HEK293 (cell line): ENCODE data around the gene ZNF646.

Experiments used
- BCL11A ChIP-seq: fragments of 450-650 bp; formaldehyde crosslinking; IDR thresholded peaks from 2 replicates; pipeline ENCODE4 v1.5.1; 2016; ENCODE audit warnings: low read depth, missing biosample characterization, missing genetic modification characterization
- ELK4 ChIP-seq: IDR thresholded peaks from 2 replicates; pipeline ENCODE4 v1.6.1; 2011; ENCODE audit warnings: mild to moderate bottlenecking, low read depth, low read length, borderline replicate concordance
- KLF1 ChIP-seq: fragments of 450-650 bp; formaldehyde crosslinking; IDR thresholded peaks from 2 replicates; pipeline ENCODE4 v1.5.1; 2016; ENCODE audit warnings: missing biosample characterization, missing genetic modification characterization
- KLF17 ChIP-seq: fragments of 450-650 bp; formaldehyde crosslinking; IDR thresholded peaks from 2 replicates; pipeline ENCODE4 v1.5.1; 2016; ENCODE audit warnings: missing biosample characterization, missing genetic modification characterization
- PRDM4 ChIP-seq: fragments of 450-650 bp; formaldehyde crosslinking; IDR thresholded peaks from 2 replicates; pipeline ENCODE4 v1.5.1; 2017; ENCODE audit warnings: missing biosample characterization, missing genetic modification characterization
- SP7 ChIP-seq: fragments of 450-650 bp; formaldehyde crosslinking; IDR thresholded peaks from 2 replicates; pipeline ENCODE4 v1.5.1; 2016; ENCODE audit warnings: missing biosample characterization, missing genetic modification characterization
- ZBTB10 ChIP-seq: fragments of 450-650 bp; formaldehyde crosslinking; IDR thresholded peaks from 2 replicates; pipeline ENCODE4 v1.5.1; 2016; ENCODE audit warnings: missing biosample characterization, missing genetic modification characterization
- ZBTB17 ChIP-seq: fragments of 450-650 bp; formaldehyde crosslinking; IDR thresholded peaks from 2 replicates; pipeline ENCODE4 v1.5.1; 2016; ENCODE audit warnings: missing biosample characterization, missing genetic modification characterization
- ZBTB20 ChIP-seq: fragments of 450-650 bp; formaldehyde crosslinking; IDR thresholded peaks from 2 replicates; pipeline ENCODE4 v1.5.1; 2016; ENCODE audit warnings: missing biosample characterization, missing genetic modification characterization
- ZBTB7A ChIP-seq: fragments of 450-650 bp; formaldehyde crosslinking; IDR thresholded peaks from 2 replicates; pipeline ENCODE4 v1.5.1; 2016; ENCODE audit warnings: low read depth, missing biosample characterization, missing genetic modification characterization
- ZEB2 ChIP-seq: fragments of 450-650 bp; formaldehyde crosslinking; IDR thresholded peaks from 2 replicates; pipeline ENCODE4 v1.5.1; 2016; ENCODE audit warnings: missing biosample characterization, missing genetic modification characterization
- ZFHX2 ChIP-seq: fragments of 450-650 bp; formaldehyde crosslinking; conservative IDR thresholded peaks from 2 replicates; pipeline ENCODE4 v1.5.1; 2016; ENCODE audit warnings: missing biosample characterization, missing genetic modification characterization
- ZFP37 ChIP-seq: fragments of 450-650 bp; formaldehyde crosslinking; IDR thresholded peaks from 2 replicates; pipeline ENCODE4 v1.5.1; 2016; ENCODE audit warnings: missing biosample characterization, missing genetic modification characterization
- ZFP69B ChIP-seq: fragments of 450-650 bp; formaldehyde crosslinking; IDR thresholded peaks from 2 replicates; pipeline ENCODE4 v1.5.1; 2016; ENCODE audit warnings: missing biosample characterization, missing genetic modification characterization
- ZNF140 ChIP-seq: fragments of 450-650 bp; formaldehyde crosslinking; IDR thresholded peaks from 2 replicates; pipeline ENCODE4 v1.5.1; 2016; ENCODE audit warnings: missing biosample characterization, missing genetic modification characterization
- ZNF146 ChIP-seq: fragments of 450-650 bp; formaldehyde crosslinking; IDR thresholded peaks from 2 replicates; pipeline ENCODE4 v1.5.1; 2016; ENCODE audit warnings: missing biosample characterization, missing genetic modification characterization
- ZNF148 ChIP-seq: fragments of 450-650 bp; formaldehyde crosslinking; IDR thresholded peaks from 2 replicates; pipeline ENCODE4 v1.5.0; 2017; ENCODE audit warnings: missing biosample characterization, missing genetic modification characterization, borderline replicate concordance
- ZNF311 ChIP-seq: fragments of 450-650 bp; formaldehyde crosslinking; IDR thresholded peaks from 2 replicates; pipeline ENCODE4 v1.5.1; 2017; ENCODE audit warnings: missing biosample characterization, missing genetic modification characterization, borderline replicate concordance
- ZNF354C ChIP-seq: fragments of 450-650 bp; formaldehyde crosslinking; IDR thresholded peaks from 2 replicates; pipeline ENCODE4 v1.5.1; 2016; ENCODE audit warnings: missing biosample characterization, missing genetic modification characterization, low read depth, borderline replicate concordance
- ZNF394 ChIP-seq: fragments of 450-650 bp; formaldehyde crosslinking; IDR thresholded peaks from 2 replicates; pipeline ENCODE4 v1.5.1; 2016; ENCODE audit warnings: missing biosample characterization, missing genetic modification characterization, mild to moderate bottlenecking, moderate library complexity, borderline replicate concordance
- ZNF426 ChIP-seq: fragments of 450-650 bp; formaldehyde crosslinking; IDR thresholded peaks from 2 replicates; pipeline ENCODE4 v1.5.1; 2017; ENCODE audit warnings: missing biosample characterization, missing genetic modification characterization, mild to moderate bottlenecking, inconsistent platforms, moderate library complexity
- ZNF544 ChIP-seq: fragments of 450-650 bp; formaldehyde crosslinking; IDR thresholded peaks from 2 replicates; pipeline ENCODE4 v1.5.0; 2017; ENCODE audit warnings: missing biosample characterization, missing genetic modification characterization
- ZNF560 ChIP-seq: fragments of 450-650 bp; formaldehyde crosslinking; IDR thresholded peaks from 2 replicates; pipeline ENCODE4 v1.5.1; 2017; ENCODE audit warnings: missing biosample characterization, missing genetic modification characterization, borderline replicate concordance
- ZNF600 ChIP-seq: fragments of 450-650 bp; formaldehyde crosslinking; IDR thresholded peaks from 2 replicates; pipeline ENCODE4 v1.5.1; 2016; ENCODE audit warnings: missing biosample characterization, missing genetic modification characterization
- ZNF610 ChIP-seq: fragments of 450-650 bp; formaldehyde crosslinking; IDR thresholded peaks from 2 replicates; pipeline ENCODE4 v1.5.1; 2016; ENCODE audit warnings: missing biosample characterization, missing genetic modification characterization, borderline replicate concordance
- ZNF664 ChIP-seq: fragments of 450-650 bp; formaldehyde crosslinking; IDR thresholded peaks from 2 replicates; pipeline ENCODE4 v1.5.1; 2016; ENCODE audit warnings: missing biosample characterization, missing genetic modification characterization
- ZNF704 ChIP-seq: fragments of 450-650 bp; formaldehyde crosslinking; IDR thresholded peaks from 2 replicates; pipeline ENCODE4 v1.5.1; 2016; ENCODE audit warnings: missing biosample characterization, missing genetic modification characterization
- ZNF791 ChIP-seq: fragments of 450-650 bp; formaldehyde crosslinking; IDR thresholded peaks from 2 replicates; pipeline ENCODE4 v1.5.1; 2016; ENCODE audit warnings: missing biosample characterization, missing genetic modification characterization
- ZSCAN30 ChIP-seq: fragments of 450-650 bp; IDR thresholded peaks from 2 replicates; pipeline ENCODE4 v1.5.1; 2018; ENCODE audit warnings: missing biosample characterization, mild to moderate bottlenecking, missing genetic modification characterization, moderate library complexity

The ZNF646 gene

GRCh38 chr16:31117384-31118222 is 43.4 kb downstream of the ZNF646 start, which contains the start of gene KAT8 (continued):
- TF ChIP-seq ZBTB7A (tag by site-specific recombination) (no peak), ZNF544 (tag by site-specific recombination) (no peak), ZNF426 (tag by site-specific recombination) (peak; percentile 91), ZFP37 (tag by site-specific recombination) (no peak), ZFP69B (no peak), ZNF560 (no peak), ZSCAN30 (tag by site-specific recombination) (peak; percentile 53; the same call in 1 of the 2 replicates), ZFHX2 (tag by site-specific recombination) (peak; percentile 60), ZNF600 (tag by site-specific recombination) (no peak), SP7 (tag by site-specific recombination) (no peak), ZNF664 (no peak), ZNF148 (tag by site-specific recombination) (no peak), ZNF610 (tag by site-specific recombination) (no peak), BCL11A (tag by site-specific recombination) (no peak), KLF1 (no peak), KLF17 (tag by site-specific recombination) (no peak), PRDM4 (tag by site-specific recombination) (no peak), ZBTB20 (tag by site-specific recombination) (peak; percentile 85), ZNF146 (tag by site-specific recombination) (no peak), ZNF791 (tag by site-specific recombination) (no peak), ZNF704 (tag by site-specific recombination) (no peak), ZBTB17 (tag by site-specific recombination) (no peak), ZBTB10 (tag by site-specific recombination) (no peak), ZNF354C (tag by site-specific recombination) (no peak), ZNF311 (tag by site-specific recombination) (no peak), ZNF394 (tag by site-specific recombination) (peak; percentile 99), ZEB2 (tag by site-specific recombination) (peak; percentile 84), ELK4 (no peak), ZNF140 (tag by site-specific recombination) (peak; percentile 41; the same call in 1 of the 2 replicates)
